Endothelial cell of umbilical vein (primary cell): ENCODE measurements around the gene RBMS1. TPM values are rescaled to one million over a fixed set of nuclear protein-coding genes. Genes with fewer than 3 reads are reported as not detected.

Experiments
- BruUV-seq: library from RNA; stranded (reverse); fragments of 400-500 nt; replicated peaks from 2 replicates; lab custom pipeline; 2021; lab: Mats Ljungman, UMichigan
- CTCF ChIA-PET: fragments of 300-600, 350-600 bp; sonication (Branson Sonifier 250); formaldehyde crosslinking; loops from one replicate; lab custom pipeline; 2021; ENCODE audit warnings: antibody characterized with exemption, inconsistent platforms; lab: Charles Lee
- POLR2A ChIA-PET: fragments of 300-600, 350-600 bp; sonication (Branson Sonifier 250); formaldehyde crosslinking; loops from one replicate; lab custom pipeline; 2021; ENCODE audit warnings: antibody characterized with exemption, inconsistent platforms; lab: Charles Lee
- DNase-seq: peaks from one replicate; pipeline ENCODE4 v3.0.0-alpha.2; 2011; ENCODE audit warnings: low read depth, low spot score
- FAIRE-seq: peaks from 2 replicates; lab custom pipeline; 2011; peaks lifted over from hg19 to GRCh38; lab: Jason Lieb, UNC
- H2AFZ ChIP-seq: 2 replicates; pipeline ENCODE4 v1.6.0; 2012; ENCODE audit warnings: low read depth, low read length, control low read depth, inconsistent platforms
- H3K27ac ChIP-seq: 2 replicates; pipeline ENCODE4 v1.5.1; 2011; ENCODE audit warnings: low read depth, mild to moderate bottlenecking, control low read depth, low read length, moderate library complexity; ENCODE audit not compliant: insufficient read depth
- H3K27me3 ChIP-seq, 2 experiments: 2 replicates each; pipeline versions ENCODE4 v1.6.0 to v1.6.1; 2011; ENCODE audit warnings: low read length in 2 of 2, mixed read lengths in 1 of 2; ENCODE audit not compliant: control insufficient read depth in 2 of 2, insufficient read depth in 2 of 2
- H3K36me3 ChIP-seq, 2 experiments: 2 replicates in 1 of 2; 3 replicates in 1 of 2; pipeline ENCODE4 v1.5.1; 2011; ENCODE audit warnings: low read length in 2 of 2, mild to moderate bottlenecking in 1 of 2, moderate library complexity in 1 of 2; ENCODE audit not compliant: control insufficient read depth in 2 of 2, insufficient read depth in 2 of 2; ENCODE audit errors: extremely low read depth in 1 of 2
- H3K4me1 ChIP-seq: 3 replicates; pipeline ENCODE4 v1.5.1; 2011; ENCODE audit warnings: mild to moderate bottlenecking, low read length; ENCODE audit not compliant: control insufficient read depth, insufficient read depth; ENCODE audit errors: extremely low read depth
- H3K4me2 ChIP-seq: 2 replicates; pipeline ENCODE4 v1.6.1; 2011; ENCODE audit warnings: low read length, control low read depth, mixed read lengths; ENCODE audit not compliant: insufficient read depth
- H3K4me3 ChIP-seq, 3 experiments: fragments of 200-600 bp in 1 of 3; sonication (generic), shearing (Covaris generic) in 1 of 3; replicated peaks in 1 of 3; 2 replicates each; pipeline ENCODE4 v1.5.1; 2011 to 2016; ENCODE audit warnings: control low read depth in 3 of 3, low read length in 3 of 3, mild to moderate bottlenecking in 2 of 3, inconsistent platforms in 1 of 3, low read depth in 1 of 3, moderate library complexity in 1 of 3; ENCODE audit not compliant: insufficient read depth in 1 of 3
- H3K79me2 ChIP-seq: 2 replicates; pipeline ENCODE4 v1.6.0; 2012; ENCODE audit warnings: low read length, inconsistent platforms; ENCODE audit not compliant: control insufficient read depth, insufficient read depth
- H3K9ac ChIP-seq: replicated peaks from 2 replicates; pipeline ENCODE3; 2011; ENCODE audit warnings: low read length, control low read depth; ENCODE audit not compliant: insufficient read depth; ENCODE audit errors: extremely low read depth
- H3K9me1 ChIP-seq: replicated peaks from 3 replicates; pipeline ENCODE4 v1.6.0; 2011; ENCODE audit warnings: mild to moderate bottlenecking, low read length; ENCODE audit not compliant: control insufficient read depth, insufficient read depth; ENCODE audit errors: extremely low read depth
- H3K9me3 ChIP-seq: replicated peaks from 2 replicates; pipeline ENCODE4 v1.5.1; 2012; ENCODE audit warnings: low read length, inconsistent platforms; ENCODE audit not compliant: control insufficient read depth, insufficient read depth
- H4K20me1 ChIP-seq: replicated peaks from 2 replicates; pipeline ENCODE3; 2011; ENCODE audit warnings: mild to moderate bottlenecking, low read length; ENCODE audit not compliant: control insufficient read depth, insufficient read depth; ENCODE audit errors: extremely low read depth
- EZH2 ChIP-seq: IDR thresholded peaks from 2 replicates; pipeline ENCODE4 v1.6.1; 2012; ENCODE audit warnings: borderline replicate concordance, low read depth, mild to moderate bottlenecking, moderate library complexity, low read length, inconsistent platforms; ENCODE audit not compliant: severe bottlenecking
- FOS ChIP-seq: IDR thresholded peaks from 2 replicates; pipeline ENCODE4 v1.6.1; 2011; ENCODE audit warnings: mild to moderate bottlenecking, low read length, moderate library complexity, borderline replicate concordance; ENCODE audit not compliant: insufficient read depth
- GATA2 ChIP-seq: IDR thresholded peaks from 2 replicates; pipeline ENCODE4 v1.7.0; 2011; ENCODE audit warnings: low read depth, mild to moderate bottlenecking, moderate library complexity, mixed read lengths, low read length; ENCODE audit not compliant: insufficient read length, insufficient read depth
- JUN ChIP-seq: IDR thresholded peaks from 2 replicates; pipeline ENCODE4 v1.6.1; 2011; ENCODE audit warnings: borderline replicate concordance, low read depth; ENCODE audit not compliant: insufficient read length, insufficient read depth
- POLR2A ChIP-seq: IDR thresholded peaks from 2 replicates; pipeline ENCODE4 v1.6.1; 2012; ENCODE audit warnings: low read depth, mild to moderate bottlenecking, control low read depth, low read length
- POLR2AphosphoS5 ChIP-seq: IDR thresholded peaks from 2 replicates; pipeline ENCODE4 v1.6.1; 2012; ENCODE audit warnings: low read depth, mild to moderate bottlenecking, control low read depth, low read length, moderate library complexity; ENCODE audit not compliant: insufficient read depth
- dilution Hi-C: fragments of 300-500 bp; cut with MboI; formaldehyde crosslinking; loops from one replicate; pipeline ENCODE4 v1.15.0; 2019; ENCODE audit warnings: low sequenced_read_pairs; ENCODE audit not compliant: extremely low pct_ligation_motif_present
- intact Hi-C: fragments of 100-400 bp; cut with micrococcal nuclease; formaldehyde crosslinking; loops from one replicate; pipeline ENCODE4 v1.10.0; 2022
- polyA plus RNA-seq, 4 experiments: library from polyadenylated mRNA; depleted of rRNA in 3 of 4; stranded (reverse) in 3 of 4; unstranded in 1 of 4; fragments of >200 nt; gene quantifications; 2 replicates each; pipeline versions ENCODE4 v1.2.1 to v1.2.3, GENCODE V29; 2011 to 2012; ENCODE audit warnings: missing spikeins in 1 of 4
- total RNA-seq: library from RNA; stranded (reverse); gene quantifications from 2 replicates; pipeline ENCODE4 v1.2.3, GENCODE V29; 2021
- TF ChIP-seq, protein P1 (sequence below): IDR thresholded peaks from 2 replicates; pipeline ENCODE4 v1.6.1; 2011; ENCODE audit not compliant: insufficient read depth, insufficient read length

Gene RBMS1
- total and polyA plus RNA-seq, 2 donors (not counting 3 experiments of a cell fraction or from before 2014, with no cell fraction given): 60.0 to 93.3 TPM

DNA sequence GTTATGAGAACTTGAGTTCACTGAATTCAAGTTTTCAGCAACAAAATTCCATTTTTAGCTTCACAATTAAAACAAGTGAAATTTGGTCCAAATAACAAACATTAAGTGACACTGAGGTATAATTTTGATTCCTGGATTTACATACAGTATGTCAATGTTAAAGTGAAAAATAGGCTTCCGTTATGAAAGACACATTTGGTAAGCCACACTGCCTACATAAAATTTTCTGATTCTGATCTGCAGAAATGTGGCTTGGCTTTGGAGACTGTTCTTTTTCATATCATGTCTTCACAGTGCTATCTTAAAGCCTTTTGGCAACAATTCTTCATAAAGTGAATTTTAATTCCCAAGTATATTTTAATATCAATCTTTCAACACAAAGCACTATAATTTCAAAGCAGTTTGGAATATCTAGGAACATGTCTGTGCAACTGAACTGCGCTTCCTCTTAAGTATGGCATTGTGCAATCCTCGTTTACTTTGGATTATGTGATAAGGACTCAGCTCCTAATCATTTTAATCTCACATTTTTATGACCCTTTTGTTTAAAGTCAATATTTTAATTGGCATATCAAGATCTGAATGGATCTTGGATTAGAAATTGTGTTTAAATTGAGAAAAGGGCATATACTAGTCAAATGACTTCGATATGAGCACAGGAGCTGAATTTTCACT, 60.0 kb downstream of the RBMS1 start:
- H3K9me3 ChIP-seq: no peaks in the 10 kb centered on the region

DNA sequence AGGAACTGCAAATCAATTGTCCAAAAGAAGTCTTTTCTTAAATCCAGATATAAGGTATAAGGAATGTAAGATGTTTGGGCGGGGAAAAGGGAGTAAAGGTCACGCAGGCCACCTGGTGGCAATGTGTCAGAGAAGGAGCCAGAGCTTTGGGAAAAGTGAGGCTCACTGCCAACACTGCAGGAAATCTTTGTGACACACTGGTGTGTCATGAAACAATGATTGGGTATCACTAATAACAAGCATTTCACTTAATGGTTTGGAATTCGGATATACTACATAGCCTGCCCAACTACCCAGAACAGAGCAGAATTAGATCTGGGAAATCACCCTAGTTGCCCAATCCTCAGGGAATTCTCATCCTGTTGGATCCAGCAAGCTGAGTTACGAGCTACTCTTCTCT, 61.0 kb downstream of the RBMS1 start:
- dilution Hi-C loops: no loop called here

More for the DNA sequence above, 60.0 kb downstream of the RBMS1 start:
- DNase-seq (peak; percentile 52), FAIRE-seq (no peak)
- no TSS peak for BruUV-seq
- no peaks in the 10 kb centered on the region for H4K20me1 ChIP-seq
- POLR2A ChIA-PET: no interaction called here
- peak overlapping the region; percentile 43 for H3K4me2 ChIP-seq
- intact Hi-C loops (loop anchor here (2.0 to 5.0 kb wide), 2 partner anchors 61 to 276 kb away; no protein-coding TSS in a partner anchor), dilution Hi-C loops (no loop called here)
- H2AFZ ChIP-seq: no peak overlapping the region
- peaks cover 37% of the 10 kb centered on the region for H3K4me1 ChIP-seq
- H3K36me3 ChIP-seq: no peaks in the 10 kb centered on the region
- H3K79me2 ChIP-seq: peaks cover 44% of the 10 kb centered on the region
- no peak overlapping the region for H3K4me3 ChIP-seq
- H3K9ac ChIP-seq: no peak overlapping the region
- no peaks in the 10 kb centered on the region for H3K27me3 ChIP-seq
- H3K27ac ChIP-seq: peak overlapping the region; percentile 35
- CTCF ChIA-PET: interaction anchor here (0.7 to 3.2 kb wide), 15 partner anchors 10 to 537 kb away, joined by 3 to 16 read pairs (median 3); partner anchors contain the start of gene RBMS1
- no peaks in the 10 kb centered on the region for H3K9me1 ChIP-seq
- no peak for TF ChIP-seq EZH2
- peak; percentile 34 for TF ChIP-seq GATA2

More for the DNA sequence above, 61.0 kb downstream of the RBMS1 start:
- no peaks in the 10 kb centered on the region for H3K36me3 ChIP-seq
- peaks cover 42% of the 10 kb centered on the region for H3K79me2 ChIP-seq
- no peaks in the 10 kb centered on the region for H3K9me3 ChIP-seq
- H3K27ac ChIP-seq: peak overlapping the region; percentile 35
- no peak overlapping the region for H3K9ac ChIP-seq
- peaks cover 47% of the 10 kb centered on the region for H3K4me1 ChIP-seq
- H4K20me1 ChIP-seq: no peaks in the 10 kb centered on the region
- H2AFZ ChIP-seq: no peak overlapping the region
- DNase-seq (peak; percentile 84), FAIRE-seq (peak; percentile 82)
- no TSS peak for BruUV-seq
- TF ChIP-seq POLR2AphosphoS5 (peak; percentile 64), POLR2A (peak; percentile 15), JUN (peak; percentile 71), FOS (peak; percentile 89), GATA2 (peak; percentile 57)
- TF ChIP-seq, protein P1, sequence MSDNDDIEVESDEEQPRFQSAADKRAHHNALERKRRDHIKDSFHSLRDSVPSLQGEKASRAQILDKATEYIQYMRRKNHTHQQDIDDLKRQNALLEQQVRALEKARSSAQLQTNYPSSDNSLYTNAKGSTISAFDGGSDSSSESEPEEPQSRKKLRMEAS: no peak
- intact Hi-C loops: loop anchor here (1.0 to 5.0 kb wide), 3 partner anchors 60 to 538 kb away; no protein-coding TSS in a partner anchor
- CTCF ChIA-PET: interaction anchor here (0.9 to 3.2 kb wide), 11 partner anchors 13 to 562 kb away, joined by 3 to 16 read pairs (median 4); no protein-coding TSS in a partner anchor
- H3K4me2 ChIP-seq: no peak overlapping the region
- H3K27me3 ChIP-seq: no peaks in the 10 kb centered on the region
- POLR2A ChIA-PET: interaction anchor here (0.9 kb wide), 1 partner anchor 26 kb away, joined by 4 read pairs; no protein-coding TSS in a partner anchor
- no peak overlapping the region for H3K4me3 ChIP-seq
- H3K9me1 ChIP-seq: no peaks in the 10 kb centered on the region
